ENCODE data around the gene UBAC2. TPM values are rescaled to one million over a fixed set of nuclear protein-coding genes. Genes with fewer than 3 reads are reported as not detected.

Gene UBAC2
- 57.9 and 71.4 TPM in 2 replicates for polyA plus RNA-seq (2011; rRNA removed)
- polyA minus RNA-seq (2011; rRNA and poly(A)+ RNA removed), result 27.1 and 28.0 TPM in 2 replicates

DNA sequence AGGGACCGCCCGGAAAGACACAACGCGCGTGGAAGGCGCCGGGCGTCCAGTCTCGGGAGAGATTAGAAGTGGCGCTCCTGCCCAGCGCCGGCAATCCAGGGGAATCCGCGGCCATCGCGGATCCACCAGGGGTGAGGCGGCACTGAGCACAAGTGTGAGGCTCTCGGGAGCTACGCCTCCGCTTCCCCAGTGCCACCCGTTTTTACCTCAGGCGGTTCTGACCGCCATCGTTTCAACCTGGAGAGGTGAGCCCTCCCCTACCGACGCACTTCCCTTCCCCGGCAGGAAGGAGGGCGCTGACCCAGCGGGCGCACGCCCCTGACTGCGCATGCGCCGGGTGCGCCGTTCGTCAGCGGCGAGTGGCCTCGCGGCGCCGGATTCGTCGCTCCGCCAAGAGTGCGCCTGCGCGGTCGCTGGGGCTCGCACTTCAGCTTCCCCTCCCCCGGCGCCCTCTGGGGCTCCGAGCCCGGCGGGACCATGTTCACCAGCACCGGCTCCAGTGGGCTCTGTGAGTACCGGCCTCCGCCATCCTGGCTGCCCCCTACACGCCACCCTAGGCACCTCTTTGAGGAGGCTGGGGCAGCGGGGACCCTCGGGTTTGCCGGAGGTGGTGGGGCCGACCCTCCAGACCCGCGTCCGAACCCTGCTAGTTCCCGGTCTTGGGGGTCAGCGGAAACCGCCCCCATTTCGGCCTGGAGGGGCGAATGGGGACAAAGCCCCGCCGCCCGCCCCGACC lies at the start of gene UBAC2:
TSS of gene UBAC2 (plus strand) at position 423 of the 736 bp plus-strand sequence. CDS start at position 478, 55 bp downstream.
- peaks cover 5% of the 10 kb centered on the region; the same call in 1 of the 2 replicates for H3K9me3 ChIP-seq (ENCODE audit: control insufficient read depth, insufficient read depth, low read length)
- POLR2A ChIA-PET, result interaction anchor here (0.6 to 1.8 kb wide), 10 partner anchors 9 to 125 kb away, joined by 3 to 11 read pairs (median 4); partner anchors contain the start of gene GPR18
- CTCF ChIA-PET, result interaction anchor here (1.2 to 3.4 kb wide), 6 partner anchors 9 to 236 kb away, joined by 4 to 21 read pairs (median 7); no protein-coding TSS in a partner anchor
- DNase-seq (ENCODE audit: low read depth, low spot score), result peak; percentile 86
- H3K27me3 ChIP-seq (ENCODE audit: control insufficient read depth, insufficient read depth, low read length), result no peaks in the 10 kb centered on the region
- H3K4me3 ChIP-seq (ENCODE audit: low read depth, low read length), result peak within 1 kb of the TSS; percentile 94
- peak within 1 kb of the TSS; percentile 96 for H3K27ac ChIP-seq (ENCODE audit: low read depth, low read length)
- TF ChIP-seq, protein P1, sequence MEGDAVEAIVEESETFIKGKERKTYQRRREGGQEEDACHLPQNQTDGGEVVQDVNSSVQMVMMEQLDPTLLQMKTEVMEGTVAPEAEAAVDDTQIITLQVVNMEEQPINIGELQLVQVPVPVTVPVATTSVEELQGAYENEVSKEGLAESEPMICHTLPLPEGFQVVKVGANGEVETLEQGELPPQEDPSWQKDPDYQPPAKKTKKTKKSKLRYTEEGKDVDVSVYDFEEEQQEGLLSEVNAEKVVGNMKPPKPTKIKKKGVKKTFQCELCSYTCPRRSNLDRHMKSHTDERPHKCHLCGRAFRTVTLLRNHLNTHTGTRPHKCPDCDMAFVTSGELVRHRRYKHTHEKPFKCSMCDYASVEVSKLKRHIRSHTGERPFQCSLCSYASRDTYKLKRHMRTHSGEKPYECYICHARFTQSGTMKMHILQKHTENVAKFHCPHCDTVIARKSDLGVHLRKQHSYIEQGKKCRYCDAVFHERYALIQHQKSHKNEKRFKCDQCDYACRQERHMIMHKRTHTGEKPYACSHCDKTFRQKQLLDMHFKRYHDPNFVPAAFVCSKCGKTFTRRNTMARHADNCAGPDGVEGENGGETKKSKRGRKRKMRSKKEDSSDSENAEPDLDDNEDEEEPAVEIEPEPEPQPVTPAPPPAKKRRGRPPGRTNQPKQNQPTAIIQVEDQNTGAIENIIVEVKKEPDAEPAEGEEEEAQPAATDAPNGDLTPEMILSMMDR (IDR thresholded peaks at IDR 0.05; ENCODE audit: low read depth, low read length), result peak; percentile 12; the same call in 1 of the 2 replicates

DNA sequence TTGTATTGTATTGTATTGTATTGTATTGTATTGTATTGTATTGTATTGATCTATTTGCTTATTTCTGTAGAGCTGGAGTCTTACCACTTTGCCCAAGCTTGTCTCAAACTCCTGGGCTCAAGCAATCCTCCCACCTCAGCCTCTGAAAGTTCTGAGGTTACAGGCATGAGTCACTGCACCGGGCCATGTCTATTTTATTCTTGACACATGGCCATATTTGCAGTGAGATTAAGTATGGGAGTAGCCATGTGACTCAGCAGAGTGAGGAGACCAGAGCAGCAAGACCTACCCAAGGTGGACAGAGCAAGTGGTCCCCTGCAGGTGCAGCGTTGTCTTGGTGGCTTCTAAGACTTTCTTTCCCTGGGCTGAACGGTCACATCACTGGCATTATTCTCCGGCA lies 49.1 kb upstream of the UBAC2 start:
- DNase-seq (ENCODE audit: low read depth, low spot score), result no peak
- Histone ChIP-seq H3K27me3 (ENCODE audit: control insufficient read depth, insufficient read depth, low read length) (no peaks in the 10 kb centered on the region), H3K27ac (ENCODE audit: low read depth, low read length) (no peak overlapping the region), H3K4me3 (ENCODE audit: low read depth, low read length) (no peak overlapping the region), H3K9me3 (ENCODE audit: control insufficient read depth, insufficient read depth, low read length) (no peaks in the 10 kb centered on the region)
- CTCF ChIA-PET, result interaction anchor here (1.4 kb wide), 1 partner anchor 25 kb away, joined by 3 read pairs; no protein-coding TSS in a partner anchor
- POLR2A ChIA-PET, result no interaction called here
- TF ChIP-seq, protein P1 (IDR thresholded peaks at IDR 0.05; ENCODE audit: low read depth, low read length), result no peak

DNA sequence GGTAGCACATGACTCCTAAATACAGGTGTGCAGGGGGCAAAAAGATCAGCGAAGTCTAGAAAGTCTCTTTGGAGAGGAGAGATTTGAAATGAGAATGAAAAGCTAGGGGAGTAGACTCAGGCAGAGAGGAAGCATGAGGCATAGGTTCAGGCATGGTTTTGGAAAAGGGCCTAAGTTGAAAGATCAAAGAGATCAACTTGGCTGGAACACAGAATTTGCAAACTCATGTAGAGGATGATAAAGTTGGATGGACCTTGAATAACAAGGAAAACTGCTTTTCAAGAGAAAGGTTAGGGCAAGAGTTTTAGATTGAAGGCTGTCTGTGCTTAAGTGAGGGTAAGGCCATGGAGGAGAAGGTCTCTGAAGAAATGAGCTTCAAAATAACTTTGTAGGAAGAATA lies 47.4 kb upstream of the UBAC2 start:
- DNase-seq (ENCODE audit: low read depth, low spot score), result no peak
- CTCF ChIA-PET, result no interaction called here
- Histone ChIP-seq H3K4me3 (ENCODE audit: low read depth, low read length) (no peak overlapping the region), H3K27me3 (ENCODE audit: control insufficient read depth, insufficient read depth, low read length) (peaks cover 2% of the 10 kb centered on the region), H3K9me3 (ENCODE audit: control insufficient read depth, insufficient read depth, low read length) (no peaks in the 10 kb centered on the region), H3K27ac (ENCODE audit: low read depth, low read length) (no peak overlapping the region)
- POLR2A ChIA-PET, result interaction anchor here (0.7 kb wide), 1 partner anchor 639 kb away, joined by 3 read pairs; no protein-coding TSS in a partner anchor
- TF ChIP-seq, protein P1 (IDR thresholded peaks at IDR 0.05; ENCODE audit: low read depth, low read length), result no peak

DNA sequence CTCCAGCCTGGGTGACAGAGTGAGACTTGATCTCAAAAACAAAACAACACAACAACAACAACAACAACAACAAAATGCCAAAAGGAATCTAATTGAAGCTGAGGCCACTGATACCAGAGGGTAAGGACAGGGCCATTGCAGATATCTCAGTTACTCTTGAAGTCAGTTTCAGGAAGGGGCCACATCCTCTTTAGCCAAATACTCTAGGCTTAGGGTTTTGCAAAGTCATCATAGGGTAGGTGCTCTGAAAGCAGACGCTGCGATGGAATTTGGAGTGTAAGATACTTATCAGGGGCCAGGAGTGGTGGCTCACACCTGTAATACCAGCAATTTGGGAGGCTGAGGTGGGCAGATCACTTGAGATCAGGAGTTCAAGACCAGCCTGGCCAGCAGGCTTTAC lies 46.6 kb upstream of the UBAC2 start:
- Histone ChIP-seq H3K9me3 (ENCODE audit: control insufficient read depth, insufficient read depth, low read length) (no peaks in the 10 kb centered on the region), H3K4me3 (ENCODE audit: low read depth, low read length) (no peak overlapping the region), H3K27me3 (ENCODE audit: control insufficient read depth, insufficient read depth, low read length) (peaks cover 2% of the 10 kb centered on the region), H3K27ac (ENCODE audit: low read depth, low read length) (no peak overlapping the region)
- ChIA-PET CTCF (no interaction called here), POLR2A (no interaction called here)
- no peak for DNase-seq (ENCODE audit: low read depth, low spot score)
- TF ChIP-seq, protein P1 (IDR thresholded peaks at IDR 0.05; ENCODE audit: low read depth, low read length), result no peak

DNA sequence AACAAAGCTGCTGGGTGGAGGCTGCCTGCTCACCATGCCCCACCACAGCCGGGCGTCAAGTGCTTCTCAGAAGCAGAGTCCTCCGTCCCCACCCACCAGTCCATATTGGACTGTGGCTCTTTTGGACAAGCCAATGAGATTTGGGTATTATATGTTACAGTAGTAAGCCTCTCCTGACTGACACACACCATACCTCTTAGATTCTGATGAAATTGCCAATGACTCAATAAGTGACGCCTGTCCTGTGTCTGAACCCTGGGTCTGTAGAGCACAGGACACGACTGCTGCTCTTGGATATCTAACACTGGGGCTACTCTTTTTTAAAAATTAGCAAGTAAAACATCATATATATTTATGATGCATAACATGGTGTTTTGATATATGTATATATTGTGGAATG lies 44.8 kb upstream of the UBAC2 start:
- Histone ChIP-seq H3K27ac (ENCODE audit: low read depth, low read length) (no peak overlapping the region), H3K4me3 (ENCODE audit: low read depth, low read length) (no peak overlapping the region), H3K9me3 (ENCODE audit: control insufficient read depth, insufficient read depth, low read length) (no peaks in the 10 kb centered on the region), H3K27me3 (ENCODE audit: control insufficient read depth, insufficient read depth, low read length) (peaks cover 11% of the 10 kb centered on the region)
- POLR2A ChIA-PET, result no interaction called here
- TF ChIP-seq, protein P1 (IDR thresholded peaks at IDR 0.05; ENCODE audit: low read depth, low read length), result no peak
- no peak for DNase-seq (ENCODE audit: low read depth, low spot score)
- CTCF ChIA-PET, result interaction anchor here (0.6 to 0.9 kb wide), 3 partner anchors 46 to 286 kb away, joined by 3 to 4 read pairs (median 3); no protein-coding TSS in a partner anchor

Data from AG04450 (cell line).